Bronchial epithelial cell (primary cell): ENCODE measurements around the gene AP1S2. TPM values are rescaled to one million over a fixed set of nuclear protein-coding genes. Genes with fewer than 3 reads are reported as not detected.

ENCODE experiments used
- DNase-seq: peaks from one replicate; pipeline ENCODE4 v3.0.0-alpha.2; 2010; ENCODE audit warnings: low read depth
- FAIRE-seq: peaks from 2 replicates; lab custom pipeline; 2011; peaks lifted over from hg19 to GRCh38; lab: Jason Lieb, UNC
- H3K27me3 ChIP-seq: 2 replicates; pipeline ENCODE4 v1.5.1; 2011; ENCODE audit warnings: low read length; ENCODE audit not compliant: control insufficient read depth, insufficient read depth
- H3K36me3 ChIP-seq: 2 replicates; pipeline ENCODE4 v1.5.1; 2011; ENCODE audit warnings: low read length; ENCODE audit not compliant: control insufficient read depth, insufficient read depth
- H3K4me3 ChIP-seq: 2 replicates; pipeline ENCODE4 v1.5.1; 2011; ENCODE audit warnings: mild to moderate bottlenecking, low read depth, low read length, control low read depth
- total RNA-seq: library from RNA; depleted of rRNA; stranded (reverse); fragments of >200 nt; gene quantifications from 2 replicates; pipeline ENCODE4 v1.2.1, GENCODE V29; 2014
- TF ChIP-seq, protein P1 (sequence below): IDR thresholded peaks from 2 replicates; pipeline ENCODE4 v1.5.1; 2011; ENCODE audit warnings: mild to moderate bottlenecking, moderate library complexity, low read length, control low read depth, inconsistent platforms; ENCODE audit not compliant: insufficient read depth, severe bottlenecking

Gene AP1S2
- total RNA-seq, 1 donor from 2014 or later: 16.3 TPM

DNA sequence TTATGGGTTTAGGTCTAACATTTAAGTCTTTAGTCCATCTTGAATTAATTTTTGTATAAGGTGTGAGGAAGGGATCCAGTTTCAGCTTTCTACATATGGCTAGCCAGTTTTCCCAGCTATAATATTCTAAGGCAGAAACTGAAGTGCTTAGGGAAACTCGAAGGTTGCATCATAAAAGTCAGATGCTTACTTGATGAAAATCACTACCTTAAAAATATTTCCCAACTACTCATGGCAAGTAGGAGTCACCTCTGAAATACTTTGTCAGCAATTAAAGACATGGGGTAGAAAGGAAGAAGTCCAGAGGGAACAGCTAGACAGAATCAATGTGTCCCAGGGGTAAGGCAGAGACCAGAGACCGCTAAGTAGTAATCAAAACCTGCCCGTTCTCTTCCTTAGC is 6.3 kb upstream of the AP1S2 start:
- Histone ChIP-seq H3K36me3 (no peaks in the 10 kb centered on the region), H3K4me3 (no peak overlapping the region), H3K27me3 (no peaks in the 10 kb centered on the region)
- FAIRE-seq (no peak), DNase-seq (peak; percentile 42)
- TF ChIP-seq, protein P1, sequence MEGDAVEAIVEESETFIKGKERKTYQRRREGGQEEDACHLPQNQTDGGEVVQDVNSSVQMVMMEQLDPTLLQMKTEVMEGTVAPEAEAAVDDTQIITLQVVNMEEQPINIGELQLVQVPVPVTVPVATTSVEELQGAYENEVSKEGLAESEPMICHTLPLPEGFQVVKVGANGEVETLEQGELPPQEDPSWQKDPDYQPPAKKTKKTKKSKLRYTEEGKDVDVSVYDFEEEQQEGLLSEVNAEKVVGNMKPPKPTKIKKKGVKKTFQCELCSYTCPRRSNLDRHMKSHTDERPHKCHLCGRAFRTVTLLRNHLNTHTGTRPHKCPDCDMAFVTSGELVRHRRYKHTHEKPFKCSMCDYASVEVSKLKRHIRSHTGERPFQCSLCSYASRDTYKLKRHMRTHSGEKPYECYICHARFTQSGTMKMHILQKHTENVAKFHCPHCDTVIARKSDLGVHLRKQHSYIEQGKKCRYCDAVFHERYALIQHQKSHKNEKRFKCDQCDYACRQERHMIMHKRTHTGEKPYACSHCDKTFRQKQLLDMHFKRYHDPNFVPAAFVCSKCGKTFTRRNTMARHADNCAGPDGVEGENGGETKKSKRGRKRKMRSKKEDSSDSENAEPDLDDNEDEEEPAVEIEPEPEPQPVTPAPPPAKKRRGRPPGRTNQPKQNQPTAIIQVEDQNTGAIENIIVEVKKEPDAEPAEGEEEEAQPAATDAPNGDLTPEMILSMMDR: no peak

DNA sequence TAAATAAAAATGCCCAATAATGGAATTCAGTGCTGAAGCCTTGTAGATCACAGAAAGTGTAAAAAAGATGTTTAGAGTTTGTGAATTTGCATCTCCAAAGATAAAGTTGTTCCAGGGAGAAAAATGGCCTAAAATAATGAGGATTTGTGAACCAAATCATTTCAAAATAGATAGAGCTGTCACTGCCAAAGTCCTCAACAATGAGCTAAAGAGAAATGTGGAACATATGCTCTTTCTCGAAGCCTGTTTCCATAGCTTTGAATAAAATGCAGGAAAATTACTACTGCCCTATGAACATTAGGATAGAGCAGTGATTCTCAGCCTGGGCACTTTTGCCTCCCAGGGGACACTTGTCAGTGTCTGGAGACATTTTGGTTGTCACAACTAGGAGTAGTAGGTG is 3.4 kb upstream of the AP1S2 start:
- no peaks in the 10 kb centered on the region for H3K36me3 ChIP-seq
- DNase-seq (no peak), FAIRE-seq (no peak)
- TF ChIP-seq, protein P1: no peak
- no peaks in the 10 kb centered on the region for H3K27me3 ChIP-seq
- no peak overlapping the region for H3K4me3 ChIP-seq

DNA sequence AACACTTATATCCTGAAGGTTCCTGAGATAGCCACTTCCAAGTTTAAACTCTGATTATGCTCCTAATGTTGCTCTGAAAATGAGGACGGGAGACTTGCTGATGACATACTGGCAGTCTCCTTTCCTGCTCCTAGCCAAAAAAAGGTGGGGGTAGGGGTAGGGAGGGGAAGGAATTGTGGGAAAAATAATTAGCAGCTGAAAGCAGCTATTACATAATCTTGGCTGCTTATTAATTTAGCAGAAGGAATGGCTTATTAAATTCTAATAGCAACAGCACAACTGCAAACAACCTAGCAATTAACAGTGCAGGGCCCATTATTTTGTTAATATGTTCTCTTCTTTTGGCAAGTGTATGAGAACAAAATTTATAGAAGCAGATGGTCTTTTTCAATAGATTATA is 2.0 kb upstream of the AP1S2 start:
- Histone ChIP-seq H3K4me3 (no peak overlapping the region), H3K27me3 (no peaks in the 10 kb centered on the region), H3K36me3 (no peaks in the 10 kb centered on the region)
- DNase-seq (no peak), FAIRE-seq (no peak)
- TF ChIP-seq, protein P1: no peak

DNA sequence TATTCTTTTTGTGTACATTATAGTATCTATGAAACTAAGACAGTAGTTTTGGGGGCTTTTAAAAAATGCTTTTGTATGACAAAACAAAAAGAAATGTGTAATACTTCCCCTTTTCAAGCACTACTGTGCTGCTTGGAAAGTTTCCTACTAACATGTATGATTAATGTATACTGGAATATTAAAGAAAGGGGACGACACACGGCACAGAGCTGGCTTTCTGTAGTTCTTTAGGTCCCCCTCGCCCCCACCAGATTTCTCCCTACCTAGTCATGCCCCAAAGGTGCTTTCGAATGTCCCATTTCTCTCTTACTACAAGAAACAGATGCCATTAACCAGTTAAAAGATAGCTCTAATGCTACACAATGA is 1.6 kb upstream of the AP1S2 start:
- TF ChIP-seq, protein P1: no peak
- Histone ChIP-seq H3K36me3 (no peaks in the 10 kb centered on the region), H3K27me3 (no peaks in the 10 kb centered on the region), H3K4me3 (no peak overlapping the region)
- FAIRE-seq: no peak
- DNase-seq: no peak

DNA sequence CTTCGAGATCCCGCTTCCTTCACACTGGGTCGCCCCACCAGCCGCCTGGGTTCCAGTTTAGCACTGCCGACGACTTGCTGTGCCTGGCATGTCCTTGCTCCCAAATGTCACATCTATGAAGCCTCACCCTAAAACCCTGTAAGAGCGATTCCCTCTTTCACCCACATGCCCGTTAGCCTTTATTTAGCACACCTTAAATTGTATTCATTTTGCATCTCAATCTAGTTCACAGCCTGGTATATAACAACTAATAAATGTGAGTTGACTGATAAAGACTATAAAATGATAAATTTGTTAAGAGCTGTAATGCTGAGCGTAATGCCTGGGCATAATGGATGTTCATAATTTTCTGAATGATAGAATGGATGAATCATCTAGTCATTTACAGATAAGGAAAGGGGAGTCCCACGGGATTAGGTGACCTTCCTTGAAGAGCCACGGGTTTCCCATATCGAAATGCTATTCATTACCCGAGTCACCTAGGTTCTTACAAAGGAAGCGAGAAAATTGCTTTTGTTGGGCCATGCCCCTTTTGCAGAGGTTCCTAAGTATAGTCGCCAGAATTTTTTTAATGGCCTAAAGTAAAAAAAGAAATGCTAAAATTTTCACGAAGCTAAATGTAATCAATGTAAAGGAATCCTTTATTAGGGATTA is 1.1 kb upstream of the AP1S2 start:
- TF ChIP-seq, protein P1: no peak
- DNase-seq: no peak
- Histone ChIP-seq H3K4me3 (peak overlapping the region; percentile 38), H3K36me3 (no peaks in the 10 kb centered on the region), H3K27me3 (no peaks in the 10 kb centered on the region)
- no peak for FAIRE-seq
